ENCODE measurements around the gene ZNF280D.

The ZNF280D gene

GRCh38 chr15:56770173-56770572 lies 36.9 kb upstream of the ZNF280D start:
- no peak overlapping the region for H3K27ac ChIP-seq

GRCh38 chr15:56767315-56767714 lies 34.0 kb upstream of the ZNF280D start:
- H3K27ac ChIP-seq = no peak overlapping the region
- H3K4me3 ChIP-seq (ENCODE audit: low read depth, low read length) = no peak overlapping the region
- no peak overlapping the region for H3K4me2 ChIP-seq (ENCODE audit: low read length)
- no peaks in the 10 kb centered on the region for H3K4me1 ChIP-seq
- no peak overlapping the region for H2AFZ ChIP-seq
- no peaks in the 10 kb centered on the region for H3K36me3 ChIP-seq (ENCODE audit: control insufficient read depth, insufficient read depth, low read length)
- TF ChIP-seq CTCF (IDR thresholded peaks at IDR 0.05) = no peak
- no peak overlapping the region for H3K9ac ChIP-seq
- H3K27me3 ChIP-seq (ENCODE audit: control insufficient read depth, insufficient read depth, low read length) = no peaks in the 10 kb centered on the region
- H3K9me3 ChIP-seq (ENCODE audit: control insufficient read depth, low read length) = no peaks in the 10 kb centered on the region
- no peaks in the 10 kb centered on the region for H3K79me2 ChIP-seq

More at GRCh38 chr15:56770173-56770572, 36.9 kb upstream of the ZNF280D start:
- Histone ChIP-seq H3K9me3 (ENCODE audit: control insufficient read depth, low read length) (no peaks in the 10 kb centered on the region), H2AFZ (no peak overlapping the region), H3K4me2 (ENCODE audit: low read length) (no peak overlapping the region), H3K9ac (no peak overlapping the region), H3K36me3 (ENCODE audit: control insufficient read depth, insufficient read depth, low read length) (no peaks in the 10 kb centered on the region), H3K4me1 (no peaks in the 10 kb centered on the region), H3K4me3 (ENCODE audit: low read depth, low read length) (no peak overlapping the region), H3K79me2 (no peaks in the 10 kb centered on the region), H3K27me3 (ENCODE audit: control insufficient read depth, insufficient read depth, low read length) (no peaks in the 10 kb centered on the region)
- no peak for TF ChIP-seq CTCF (IDR thresholded peaks at IDR 0.05)

GRCh38 chr15:56765251-56765650 lies 31.9 kb upstream of the ZNF280D start:
- no peaks in the 10 kb centered on the region for H3K4me1 ChIP-seq
- no peak for TF ChIP-seq CTCF (IDR thresholded peaks at IDR 0.05)
- no peaks in the 10 kb centered on the region for H3K36me3 ChIP-seq (ENCODE audit: control insufficient read depth, insufficient read depth, low read length)
- H2AFZ ChIP-seq = no peak overlapping the region
- no peak overlapping the region for H3K9ac ChIP-seq
- H3K79me2 ChIP-seq = no peaks in the 10 kb centered on the region
- no peak overlapping the region for H3K4me2 ChIP-seq (ENCODE audit: low read length)
- no peak overlapping the region for H3K27ac ChIP-seq
- no peak overlapping the region for H3K4me3 ChIP-seq (ENCODE audit: low read depth, low read length)
- H3K9me3 ChIP-seq (ENCODE audit: control insufficient read depth, low read length) = no peaks in the 10 kb centered on the region
- no peaks in the 10 kb centered on the region for H3K27me3 ChIP-seq (ENCODE audit: control insufficient read depth, insufficient read depth, low read length)

- no peak for TF ChIP-seq CTCF (IDR thresholded peaks at IDR 0.05)
- no peaks in the 10 kb centered on the region for H3K36me3 ChIP-seq (ENCODE audit: control insufficient read depth, insufficient read depth, low read length)
- H2AFZ ChIP-seq = no peak overlapping the region
- no peaks in the 10 kb centered on the region for H3K79me2 ChIP-seq
- no peak overlapping the region for H3K4me3 ChIP-seq (ENCODE audit: low read depth, low read length)
- H3K27me3 ChIP-seq (ENCODE audit: control insufficient read depth, insufficient read depth, low read length) = no peaks in the 10 kb centered on the region
- H3K4me2 ChIP-seq (ENCODE audit: low read length) = no peak overlapping the region
- H3K9me3 ChIP-seq (ENCODE audit: control insufficient read depth, low read length) = no peaks in the 10 kb centered on the region
- no peak overlapping the region for H3K9ac ChIP-seq
- H3K4me1 ChIP-seq = no peaks in the 10 kb centered on the region
- H3K27ac ChIP-seq = no peak overlapping the region
Observed at GRCh38 chr15:56763141-56763895, 30.0 kb upstream of the ZNF280D start.

GRCh38 chr15:56760186-56760585 lies 26.9 kb upstream of the ZNF280D start:
- Histone ChIP-seq H3K4me3 (ENCODE audit: low read depth, low read length) (no peak overlapping the region), H2AFZ (no peak overlapping the region), H3K36me3 (ENCODE audit: control insufficient read depth, insufficient read depth, low read length) (no peaks in the 10 kb centered on the region), H3K4me2 (ENCODE audit: low read length) (no peak overlapping the region), H3K4me1 (no peaks in the 10 kb centered on the region), H3K79me2 (no peaks in the 10 kb centered on the region), H3K27ac (no peak overlapping the region), H3K27me3 (ENCODE audit: control insufficient read depth, insufficient read depth, low read length) (no peaks in the 10 kb centered on the region), H3K9ac (no peak overlapping the region), H3K9me3 (ENCODE audit: control insufficient read depth, low read length) (no peaks in the 10 kb centered on the region)
- no peak for TF ChIP-seq CTCF (IDR thresholded peaks at IDR 0.05)
